RPMI7951 (cell line): Measurements from ENCODE around the gene PHETA2. TPM values are rescaled to one million over a fixed set of nuclear protein-coding genes. Genes with fewer than 3 reads are reported as not detected.
"Not testable (repeated sequence)": the region's sequence is repeated elsewhere in the genome, so short reads cannot be mapped to it uniquely, and the experiment has no call there.

ENCODE experiments used
- DNase-seq: peaks from one replicate; pipeline ENCODE4 v3.0.0-alpha.2; 2012; ENCODE audit warnings: low read depth
- total RNA-seq: library from RNA; depleted of rRNA; stranded (reverse); fragments of >200 nt; shearing (Covaris generic); gene quantifications from 2 replicates; pipeline ENCODE4 v1.2.3, GENCODE V29; 2014; rRNA removed

The PHETA2 gene
- total RNA-seq, 1 experiment from 2014 or later, result 5.2 TPM

DNA sequence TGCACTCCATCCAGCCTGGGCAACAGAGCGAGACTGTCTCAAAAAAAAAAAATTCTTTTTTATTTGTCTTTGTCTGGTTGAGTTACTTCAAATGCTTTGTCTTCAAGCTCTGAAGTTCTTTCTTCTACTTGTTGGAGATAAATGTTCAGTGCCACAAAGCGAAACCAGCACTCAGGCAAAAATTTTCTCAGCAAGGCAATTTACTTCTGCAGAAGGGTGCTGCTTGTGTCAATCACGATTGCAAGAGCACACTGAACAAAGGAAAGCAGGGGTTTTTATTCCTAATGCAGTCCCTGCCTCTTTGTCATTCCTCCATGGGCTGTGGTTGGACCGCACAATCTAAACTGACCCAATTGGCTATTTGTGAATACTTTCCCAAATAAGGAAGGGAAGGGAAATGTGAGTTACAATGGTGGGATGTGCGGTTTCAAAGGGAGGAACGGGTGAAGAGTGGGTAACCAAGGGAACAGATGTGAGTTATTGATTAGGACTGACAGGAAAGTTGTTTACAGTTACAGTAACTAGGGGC, 30.3 kb downstream of the PHETA2 start:
- not testable (repeated sequence) for DNase-seq

DNA sequence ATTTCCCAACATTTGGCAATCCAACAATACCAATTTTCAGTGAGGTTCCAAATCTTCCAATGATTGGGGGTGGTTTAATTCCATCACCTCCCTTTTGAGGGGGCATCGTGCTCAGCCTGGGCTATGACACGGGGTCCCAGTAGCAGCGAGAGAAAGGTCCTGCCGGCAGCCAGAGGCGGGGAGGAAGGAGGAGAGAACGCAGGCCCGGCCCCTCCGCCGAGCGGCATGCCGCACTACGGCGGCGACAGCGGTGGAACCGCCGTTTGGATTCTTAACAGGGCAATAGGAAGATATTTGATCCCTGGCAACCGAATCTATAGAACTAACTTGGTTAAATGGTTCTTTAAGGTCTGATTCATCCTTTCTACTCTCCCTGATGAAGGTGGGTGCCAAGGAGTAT, 34.8 kb downstream of the PHETA2 start:
- DNase-seq, result no peak

DNA sequence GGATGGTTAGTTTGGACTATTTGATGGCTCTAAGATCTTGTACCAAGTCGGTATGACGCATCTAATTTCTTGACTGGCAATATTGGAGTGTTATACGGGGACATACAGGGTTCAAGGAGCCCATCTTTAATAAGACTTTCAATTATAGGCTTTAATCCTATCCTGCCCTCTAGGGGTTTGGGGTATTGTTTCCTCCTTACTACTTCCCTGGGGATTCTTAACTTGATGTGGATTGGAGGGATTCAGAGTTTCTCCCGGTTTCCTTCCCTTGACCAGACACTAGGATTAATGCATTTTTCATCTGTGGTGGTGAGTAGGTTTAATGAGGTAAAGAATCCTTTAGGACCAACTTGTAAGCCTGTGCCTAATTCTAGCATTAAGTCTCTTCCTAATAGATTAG, 37.8 kb downstream of the PHETA2 start:
- DNase-seq, result no peak

- not testable (repeated sequence) for DNase-seq
Observed at GRCh38 chr22:42112793-42113192, 38.7 kb downstream of the PHETA2 start.

GRCh38 chr22:42114721-42115120, 40.7 kb downstream of the PHETA2 start:
- no peak for DNase-seq

GRCh38 chr22:42115420-42115830, 41.4 kb downstream of the PHETA2 start:
- DNase-seq, result not testable (repeated sequence)

DNA sequence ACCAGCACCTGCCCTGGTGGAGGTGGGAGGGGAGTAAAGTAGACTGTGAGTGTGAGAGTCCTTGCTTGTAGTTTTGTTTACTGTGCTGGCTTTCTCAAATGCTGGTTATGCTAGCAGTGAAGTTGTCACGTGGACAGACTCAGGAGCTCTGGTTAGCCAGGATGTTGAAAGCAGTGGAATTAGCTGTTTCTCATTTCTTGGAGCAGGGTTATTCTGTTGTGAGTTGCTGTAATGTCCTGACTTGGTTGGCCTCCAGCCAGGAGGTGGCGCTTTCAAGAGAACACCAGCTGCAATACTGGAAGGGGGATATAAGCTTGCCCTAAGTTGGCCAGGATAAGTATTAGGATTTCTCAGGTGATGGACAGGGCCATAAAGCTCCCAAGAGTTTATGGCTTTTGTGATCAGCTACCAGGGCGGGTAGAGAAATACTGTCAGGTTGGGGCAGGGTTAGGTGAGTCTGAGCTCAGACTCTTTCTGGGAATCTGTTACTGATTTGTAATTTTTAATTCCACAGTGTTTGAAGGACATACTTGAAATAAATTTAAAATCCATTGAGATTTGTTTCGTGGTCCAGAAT, 42.9 kb downstream of the PHETA2 start:
- DNase-seq, result no peak

DNA sequence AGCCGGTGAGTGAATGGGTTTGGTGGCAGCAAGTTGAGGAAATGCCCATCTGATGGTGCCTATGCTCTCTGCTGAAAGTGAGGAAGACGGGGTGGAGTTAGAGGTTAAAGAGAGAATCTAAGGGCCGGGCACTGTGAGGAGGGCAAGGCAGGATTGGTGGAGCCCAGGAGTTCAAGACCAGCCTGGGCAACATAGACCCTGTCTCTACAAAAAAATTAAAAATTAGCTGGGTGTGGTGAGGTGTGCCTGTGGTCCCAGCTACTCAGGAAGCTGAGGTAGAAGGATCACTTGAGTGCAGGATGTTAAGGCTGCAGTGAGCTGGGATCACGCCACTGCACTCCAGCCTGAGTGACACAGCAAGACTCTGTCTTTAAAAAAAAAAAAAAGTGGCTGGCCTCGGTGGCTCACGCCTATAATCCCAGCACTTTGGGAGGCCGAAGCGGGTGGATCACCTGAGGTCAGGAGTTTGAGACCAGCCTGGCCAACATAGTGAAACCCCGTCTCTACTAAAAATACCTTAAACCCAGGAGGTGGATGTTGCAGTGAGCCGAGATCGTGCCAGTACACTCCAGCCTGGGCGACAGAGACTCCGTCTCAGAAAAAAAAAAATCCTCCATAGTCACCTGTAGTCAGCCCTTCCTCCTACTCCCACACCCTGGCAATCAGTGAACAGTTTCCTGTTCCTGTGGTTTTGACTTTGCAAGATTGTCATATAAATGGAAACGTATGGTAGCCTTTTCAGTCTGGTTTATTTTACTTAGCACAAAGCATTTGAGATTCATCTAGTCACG, 46.4 kb downstream of the PHETA2 start:
- DNase-seq, result not testable (repeated sequence)

GRCh38 chr22:42123529-42123928, 49.5 kb downstream of the PHETA2 start:
- DNase-seq, result not testable (repeated sequence)

DNA sequence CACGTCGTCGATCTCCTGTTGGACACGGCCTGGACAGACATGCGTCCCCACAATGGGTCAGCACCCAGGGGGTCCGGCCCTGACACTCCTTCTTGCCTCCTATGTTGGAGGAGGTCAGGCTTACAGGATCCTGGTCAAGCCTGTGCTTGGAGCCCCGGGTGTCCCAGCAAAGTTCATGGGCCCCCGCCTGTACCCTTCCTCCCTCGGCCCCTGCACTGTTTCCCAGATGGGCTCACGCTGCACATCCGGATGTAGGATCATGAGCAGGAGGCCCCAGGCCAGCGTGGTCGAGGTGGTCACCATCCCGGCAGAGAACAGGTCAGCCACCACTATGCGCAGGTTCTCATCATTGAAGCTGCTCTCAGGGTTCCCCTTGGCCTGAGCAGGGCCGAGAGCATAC, 53.6 kb downstream of the PHETA2 start:
- no peak for DNase-seq

GRCh38 chr22:42128007-42128406, 54.0 kb downstream of the PHETA2 start:
- DNase-seq, result not testable (repeated sequence)

Other genes with a start within 250 kb of the PHETA2 start
- gene SREBF2, start 241.1 kb upstream of the PHETA2 start, total RNA-seq, result 27.4 and 27.6 TPM in 2 replicates
- not detected in 2 replicates for gene SHISA8, start 159.2 kb upstream of the PHETA2 start, total RNA-seq
- not detected in 2 replicates for gene TNFRSF13C, start 147.4 kb upstream of the PHETA2 start, total RNA-seq
- gene CENPM, start 127.1 kb upstream of the PHETA2 start, total RNA-seq, result 50.3 and 57.6 TPM in 2 replicates
- 0.29 and 0.36 TPM in 2 replicates for gene SEPTIN3, start 104.8 kb upstream of the PHETA2 start, total RNA-seq
- 0.12 and 0.39 TPM in 2 replicates for gene WBP2NL, start 75.5 kb upstream of the PHETA2 start, total RNA-seq
- gene NAGA, start 3.4 kb upstream of the PHETA2 start, total RNA-seq, result 25.8 and 35.4 TPM in 2 replicates
- 7.2 and 9.5 TPM in 2 replicates for gene SMDT1, start 5.5 kb downstream of the PHETA2 start, total RNA-seq
- gene NDUFA6, start 16.5 kb downstream of the PHETA2 start, total RNA-seq, result 96.1 and 105 TPM in 2 replicates
- gene CYP2D6, start 56.6 kb downstream of the PHETA2 start, total RNA-seq, result not detected in 2 replicates
- 12.5 and 13.9 TPM in 2 replicates for gene TCF20, start 196.4 kb downstream of the PHETA2 start, total RNA-seq